BJ (cell line): ENCODE results near the gene GRIP2. TPM values are rescaled to one million over a fixed set of nuclear protein-coding genes. Genes with fewer than 3 reads are reported as not detected.

Experiments used
- CTCF ChIA-PET: fragments of 350-600 bp; formaldehyde crosslinking; extraction: SDS; loops from one replicate; lab custom pipeline; 2021; ENCODE audit warnings: antibody characterized with exemption, inconsistent platforms; lab: Yijun Ruan, JAX
- POLR2A ChIA-PET: fragments of 300-600 bp; sonication (Branson Sonifier 250); formaldehyde crosslinking; extraction: SDS; loops from one replicate; lab custom pipeline; 2021; ENCODE audit warnings: antibody characterized with exemption; lab: Charles Lee
- DNase-seq: peaks from one replicate; pipeline ENCODE4 v3.0.0-alpha.2; 2011; ENCODE audit warnings: low read depth
- H3K27me3 ChIP-seq: 2 replicates; pipeline ENCODE4 v1.6.0; 2011; ENCODE audit warnings: low read length; ENCODE audit not compliant: control insufficient read depth, insufficient read depth
- H3K36me3 ChIP-seq: 2 replicates; pipeline ENCODE4 v1.5.1; 2011; ENCODE audit warnings: low read length; ENCODE audit not compliant: control insufficient read depth, insufficient read depth
- H3K4me3 ChIP-seq: 2 replicates; pipeline ENCODE4 v1.5.1; 2011; ENCODE audit warnings: low read depth, mild to moderate bottlenecking, control low read depth, low read length
- polyA plus RNA-seq: library from polyadenylated mRNA; depleted of rRNA; stranded (reverse); fragments of >200 nt; gene quantifications from 2 replicates; pipeline ENCODE4 v1.2.3, GENCODE V29; 2011
- TF ChIP-seq, protein P1 (sequence below): IDR thresholded peaks from 2 replicates; pipeline ENCODE4 v1.5.1; 2011; ENCODE audit warnings: low read depth, mild to moderate bottlenecking, control low read depth, inconsistent platforms, low read length, moderate library complexity; ENCODE audit not compliant: insufficient read depth

Gene GRIP2
- polyA plus RNA-seq, 1 experiment = 0.45 TPM

DNA sequence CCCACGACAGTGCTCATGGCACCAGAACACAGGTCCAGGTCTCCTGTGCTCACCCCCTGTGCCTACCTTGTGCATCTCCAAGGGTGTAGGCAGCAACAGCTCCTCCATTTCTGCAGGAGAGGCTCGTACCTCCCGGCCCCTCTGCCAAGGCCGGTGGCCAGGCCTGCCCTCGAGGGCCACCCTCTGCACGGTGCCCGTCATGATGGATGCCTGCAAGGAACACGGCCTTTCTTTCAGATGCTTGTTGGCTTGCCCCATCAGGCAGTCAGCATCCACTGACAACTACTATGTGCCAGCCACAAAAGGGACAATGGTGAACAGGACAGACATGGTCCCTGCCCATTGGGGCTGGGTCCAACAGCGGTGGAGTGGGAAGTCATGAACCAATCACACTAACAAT lies 43.8 kb downstream of the GRIP2 start:
- TF ChIP-seq, protein P1, sequence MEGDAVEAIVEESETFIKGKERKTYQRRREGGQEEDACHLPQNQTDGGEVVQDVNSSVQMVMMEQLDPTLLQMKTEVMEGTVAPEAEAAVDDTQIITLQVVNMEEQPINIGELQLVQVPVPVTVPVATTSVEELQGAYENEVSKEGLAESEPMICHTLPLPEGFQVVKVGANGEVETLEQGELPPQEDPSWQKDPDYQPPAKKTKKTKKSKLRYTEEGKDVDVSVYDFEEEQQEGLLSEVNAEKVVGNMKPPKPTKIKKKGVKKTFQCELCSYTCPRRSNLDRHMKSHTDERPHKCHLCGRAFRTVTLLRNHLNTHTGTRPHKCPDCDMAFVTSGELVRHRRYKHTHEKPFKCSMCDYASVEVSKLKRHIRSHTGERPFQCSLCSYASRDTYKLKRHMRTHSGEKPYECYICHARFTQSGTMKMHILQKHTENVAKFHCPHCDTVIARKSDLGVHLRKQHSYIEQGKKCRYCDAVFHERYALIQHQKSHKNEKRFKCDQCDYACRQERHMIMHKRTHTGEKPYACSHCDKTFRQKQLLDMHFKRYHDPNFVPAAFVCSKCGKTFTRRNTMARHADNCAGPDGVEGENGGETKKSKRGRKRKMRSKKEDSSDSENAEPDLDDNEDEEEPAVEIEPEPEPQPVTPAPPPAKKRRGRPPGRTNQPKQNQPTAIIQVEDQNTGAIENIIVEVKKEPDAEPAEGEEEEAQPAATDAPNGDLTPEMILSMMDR = no peak
- Histone ChIP-seq H3K36me3 (no peaks in the 10 kb centered on the region), H3K4me3 (no peak overlapping the region), H3K27me3 (no peaks in the 10 kb centered on the region; the same call in 1 of the 2 replicates)
- POLR2A ChIA-PET = no interaction called here
- no peak for DNase-seq
- CTCF ChIA-PET = interaction anchor here (1.3 to 4.1 kb wide), 2 partner anchors 12 to 13 kb away, joined by 4 to 24 read pairs; no protein-coding TSS in a partner anchor

DNA sequence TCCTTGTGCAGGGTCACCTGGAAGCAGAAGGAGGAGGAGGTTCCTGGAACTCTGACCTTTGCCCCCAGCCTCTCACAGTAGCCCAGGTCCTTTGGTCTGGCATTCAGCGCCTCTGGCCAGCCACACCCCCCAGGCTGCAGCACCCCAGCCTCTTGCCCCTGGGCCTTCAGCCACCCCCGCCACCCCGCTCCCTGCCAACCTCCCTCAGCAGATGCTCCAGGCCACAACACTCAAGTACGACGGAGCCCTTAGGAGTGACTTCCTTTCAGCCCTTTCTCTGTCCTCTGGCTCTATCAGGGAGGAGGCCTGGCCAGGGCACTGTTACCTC lies 45.2 kb downstream of the GRIP2 start:
- H3K4me3 ChIP-seq = no peak overlapping the region
- TF ChIP-seq, protein P1 = no peak
- no peak for DNase-seq
- ChIA-PET CTCF (interaction anchor here (1.3 kb wide), 1 partner anchor 15 kb away, joined by 4 read pairs; no protein-coding TSS in a partner anchor), POLR2A (no interaction called here)
- H3K36me3 ChIP-seq = peaks cover 5% of the 10 kb centered on the region
- no peaks in the 10 kb centered on the region; the same call in 1 of the 2 replicates for H3K27me3 ChIP-seq

DNA sequence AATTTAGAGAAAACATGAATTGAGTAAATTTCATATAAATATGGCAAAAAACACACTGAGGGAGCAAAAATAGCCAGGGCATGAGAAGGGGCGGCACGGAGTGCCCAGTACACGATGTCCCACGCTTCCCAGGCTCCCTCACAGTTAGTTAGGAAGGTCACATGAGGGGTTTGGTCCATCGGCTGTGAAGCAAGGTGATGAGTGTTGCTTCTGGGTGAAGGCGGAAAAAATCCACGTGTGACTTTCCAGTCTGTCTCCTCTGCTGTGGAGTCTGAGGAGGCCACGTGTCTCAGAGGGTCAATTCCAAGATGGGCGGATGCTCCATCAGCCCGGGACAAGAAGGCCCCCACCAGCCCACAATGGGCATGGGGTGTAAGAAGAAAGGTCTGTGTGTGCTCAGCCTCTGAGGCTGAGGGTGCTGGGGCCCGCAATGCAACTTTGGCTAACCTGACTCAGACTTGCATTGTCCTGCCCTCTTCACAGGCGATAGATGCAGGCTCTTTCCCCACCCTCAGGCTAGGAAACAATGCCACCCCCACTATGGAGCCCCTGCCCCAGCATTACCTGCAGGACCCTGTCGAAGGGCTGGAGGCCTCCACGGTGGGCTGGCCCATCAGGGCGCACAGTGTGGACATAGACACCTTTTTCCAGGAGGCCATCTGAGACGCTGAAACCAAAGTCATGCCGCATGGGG lies 45.7 kb downstream of the GRIP2 start:
- Histone ChIP-seq H3K36me3 (peaks cover 8% of the 10 kb centered on the region), H3K27me3 (no peaks in the 10 kb centered on the region; the same call in 1 of the 2 replicates), H3K4me3 (no peak overlapping the region)
- POLR2A ChIA-PET = no interaction called here
- TF ChIP-seq, protein P1 = no peak
- CTCF ChIA-PET = no interaction called here
- DNase-seq = no peak

DNA sequence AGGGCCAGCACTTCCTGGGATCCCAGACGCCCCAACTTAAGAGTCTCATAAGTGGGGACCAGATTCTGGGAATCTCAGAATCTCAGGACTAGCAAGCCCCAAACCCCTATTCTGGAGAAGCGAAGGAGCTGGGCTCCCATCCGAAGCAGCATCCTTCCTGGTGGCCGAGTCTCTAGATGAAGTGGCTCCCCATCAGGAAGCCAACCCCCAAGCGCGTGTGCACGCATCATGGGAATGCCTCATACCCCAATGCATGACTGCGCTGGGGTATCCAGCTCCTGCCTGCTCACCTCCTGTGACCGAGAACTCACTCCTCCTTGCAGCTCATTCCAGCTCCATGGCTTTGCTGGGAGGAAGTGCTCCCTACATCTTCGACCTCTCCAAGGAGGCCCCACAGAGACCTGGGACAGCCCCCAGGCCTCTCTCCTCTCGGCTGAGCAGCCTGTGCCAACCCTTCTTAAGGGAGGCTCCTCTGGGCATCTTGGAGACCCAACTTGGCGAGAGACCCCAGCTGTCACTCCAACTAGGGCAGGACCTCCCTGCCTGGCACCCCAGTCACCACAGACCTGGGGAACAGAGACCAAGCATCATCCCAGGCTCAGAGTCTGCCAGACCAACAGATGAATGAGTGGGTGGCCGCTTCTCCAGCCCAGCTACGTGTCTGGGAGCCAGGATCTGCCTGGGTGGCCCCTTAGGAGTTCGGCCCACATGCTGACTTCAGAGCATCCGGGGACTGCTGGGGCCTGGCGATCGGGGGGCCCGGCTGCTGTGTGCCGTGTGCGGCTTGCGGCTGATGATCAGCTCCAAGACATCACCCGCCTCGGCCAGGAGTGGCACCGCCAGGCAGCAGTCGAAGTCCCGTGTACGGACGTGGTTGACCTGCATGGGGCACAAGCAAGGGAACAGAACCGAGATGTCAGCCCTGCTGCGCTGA lies 46.9 kb downstream of the GRIP2 start:
- POLR2A ChIA-PET = no interaction called here
- TF ChIP-seq, protein P1 = no peak
- Histone ChIP-seq H3K36me3 (peaks cover 12% of the 10 kb centered on the region), H3K27me3 (no peaks in the 10 kb centered on the region; the same call in 1 of the 2 replicates), H3K4me3 (no peak overlapping the region)
- CTCF ChIA-PET = interaction anchor here (0.9 to 1.2 kb wide), 2 partner anchors 16 to 290 kb away, joined by 4 read pairs; no protein-coding TSS in a partner anchor
- DNase-seq = no peak
